SK-N-SH treated with all-trans-retinoic acid at 6 μM for 48 hours (cell line): ENCODE measurements around the gene WASHC1.
"Not testable (repeated sequence)": the region's sequence is repeated elsewhere in the genome, so short reads cannot be mapped to it uniquely, and the experiment has no call there.

Experiments used
- PATZ1 ChIP-seq: fragments of 250-450 bp; sonication (Bioruptor Pico); IDR thresholded peaks from 2 replicates; pipeline ENCODE4 v1.8.0; 2020; ENCODE audit warnings: mild to moderate bottlenecking, moderate library complexity, borderline replicate concordance
- ZFP3 ChIP-seq: fragments of 250-450 bp; sonication (Bioruptor Pico); IDR thresholded peaks from 2 replicates; pipeline ENCODE4 v1.5.0; 2020; ENCODE audit warnings: mild to moderate bottlenecking, moderate library complexity
- ZFP30 ChIP-seq: fragments of 450-650 bp; formaldehyde crosslinking; IDR thresholded peaks from 2 replicates; pipeline ENCODE4 v1.5.0; 2022; ENCODE audit warnings: mild to moderate bottlenecking, moderate library complexity

- TF ChIP-seq PATZ1, ZFP3, ZFP30: not testable (repeated sequence)
These were observed 13.9 kb upstream of the WASHC1 start for GRCh38 chr9:43116-43515.
